Peyer's patch (tissue), 4 donors: ENCODE data around the gene FURIN.
"Not testable (repeated sequence)": the region's sequence is repeated elsewhere in the genome, so short reads cannot be mapped to it uniquely, and the experiment has no call there.

ENCODE experiments used
- POLR2A ChIP-seq, 2 donors: fragments of 450-650 bp; IDR thresholded peaks; one replicate each; pipeline ENCODE4 v1.5.1; 2017; ENCODE audit warnings: antibody characterized with exemption in 2 of 2, mild to moderate bottlenecking in 2 of 2, moderate library complexity in 2 of 2
- TF ChIP-seq, protein P1 (sequence below), 6 experiments: fragments of 450-650 bp in 4 of 6; fragments of 200-600 bp in 2 of 6; sonication (generic) in 1 of 6; IDR thresholded peaks; one replicate each; pipeline ENCODE4 v1.5.1; 2017 to 2019; ENCODE audit warnings: antibody characterized with exemption in 6 of 6, mild to moderate bottlenecking in 3 of 6, moderate library complexity in 1 of 6

DNA sequence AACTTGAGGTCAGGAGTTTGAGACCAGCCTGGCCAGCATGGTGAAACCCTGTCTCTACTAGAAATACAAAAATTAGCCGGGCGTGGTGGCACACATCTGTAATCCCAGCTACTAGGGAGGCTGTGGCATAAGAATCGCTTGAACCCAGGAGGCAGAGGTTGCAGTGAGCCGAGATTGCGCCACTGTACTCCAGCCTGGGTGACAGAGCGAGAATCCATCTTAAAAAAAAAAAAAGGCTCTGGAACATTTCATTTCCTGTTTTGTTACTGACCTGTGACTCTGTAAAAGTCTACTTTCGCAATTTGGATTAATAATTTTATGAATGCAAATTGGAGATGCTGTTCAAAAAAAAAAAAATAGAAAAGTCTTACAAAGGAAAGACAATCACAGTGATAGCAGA, 59.7 kb downstream of the FURIN start:
- TF ChIP-seq, protein P1, sequence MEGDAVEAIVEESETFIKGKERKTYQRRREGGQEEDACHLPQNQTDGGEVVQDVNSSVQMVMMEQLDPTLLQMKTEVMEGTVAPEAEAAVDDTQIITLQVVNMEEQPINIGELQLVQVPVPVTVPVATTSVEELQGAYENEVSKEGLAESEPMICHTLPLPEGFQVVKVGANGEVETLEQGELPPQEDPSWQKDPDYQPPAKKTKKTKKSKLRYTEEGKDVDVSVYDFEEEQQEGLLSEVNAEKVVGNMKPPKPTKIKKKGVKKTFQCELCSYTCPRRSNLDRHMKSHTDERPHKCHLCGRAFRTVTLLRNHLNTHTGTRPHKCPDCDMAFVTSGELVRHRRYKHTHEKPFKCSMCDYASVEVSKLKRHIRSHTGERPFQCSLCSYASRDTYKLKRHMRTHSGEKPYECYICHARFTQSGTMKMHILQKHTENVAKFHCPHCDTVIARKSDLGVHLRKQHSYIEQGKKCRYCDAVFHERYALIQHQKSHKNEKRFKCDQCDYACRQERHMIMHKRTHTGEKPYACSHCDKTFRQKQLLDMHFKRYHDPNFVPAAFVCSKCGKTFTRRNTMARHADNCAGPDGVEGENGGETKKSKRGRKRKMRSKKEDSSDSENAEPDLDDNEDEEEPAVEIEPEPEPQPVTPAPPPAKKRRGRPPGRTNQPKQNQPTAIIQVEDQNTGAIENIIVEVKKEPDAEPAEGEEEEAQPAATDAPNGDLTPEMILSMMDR (IDR thresholded peaks at IDR 0.05) = not testable (repeated sequence)
- not testable (repeated sequence) for TF ChIP-seq POLR2A (IDR thresholded peaks at IDR 0.05)
